PFSK-1 (cell line): ENCODE results near the gene SMOC2.

ENCODE experiments used
- FOXP2 ChIP-seq: optimal IDR thresholded peaks from 2 replicates; pipeline ENCODE3; 2011; ENCODE audit warnings: borderline replicate concordance, control low read depth, inconsistent platforms; ENCODE audit not compliant: insufficient read depth; ENCODE audit errors: extremely low read length, extremely low read depth
- POLR2AphosphoS5 ChIP-seq: IDR thresholded peaks from 2 replicates; pipeline ENCODE4 v1.6.1; 2012; ENCODE audit warnings: low read depth, mild to moderate bottlenecking, control low read depth, low read length, moderate library complexity
- REST ChIP-seq, 2 experiments: IDR thresholded peaks; 2 replicates each; pipeline versions ENCODE4 v1.6.1 to v1.8.0; 2011 to 2012; ENCODE audit warnings: low read depth in 2 of 2, low read length in 2 of 2, control low read depth in 1 of 2, inconsistent platforms in 1 of 2, mild to moderate bottlenecking in 1 of 2, moderate library complexity in 1 of 2; ENCODE audit not compliant: insufficient read depth in 1 of 2
- SIN3A ChIP-seq: IDR thresholded peaks from 2 replicates; pipeline ENCODE4 v1.6.1; 2012; ENCODE audit warnings: mild to moderate bottlenecking, low read length, moderate library complexity, borderline replicate concordance; ENCODE audit not compliant: insufficient read depth
- TAF1 ChIP-seq: IDR thresholded peaks from 2 replicates; pipeline ENCODE4 v1.6.1; 2012; ENCODE audit warnings: low read length, control low read depth, borderline replicate concordance; ENCODE audit not compliant: insufficient read depth

SMOC2 gene

GRCh38 chr6:168493976-168494375 lies 53.0 kb downstream of the SMOC2 start:
- TF ChIP-seq TAF1 (no peak), POLR2AphosphoS5 (no peak), FOXP2 (no peak), REST (IDR thresholded peaks at IDR 0.05; ENCODE audit: insufficient read depth in 1 of 2, low read depth in 2 of 2, low read length in 2 of 2) (no peak), SIN3A (no peak)

GRCh38 chr6:168494726-168495125 lies 53.7 kb downstream of the SMOC2 start:
- TF ChIP-seq FOXP2 (no peak), REST (IDR thresholded peaks at IDR 0.05; ENCODE audit: insufficient read depth in 1 of 2, low read depth in 2 of 2, low read length in 2 of 2) (no peak), TAF1 (no peak), POLR2AphosphoS5 (no peak), SIN3A (no peak)

GRCh38 chr6:168495133-168495532 lies 54.1 kb downstream of the SMOC2 start:
- TF ChIP-seq POLR2AphosphoS5 (no peak), SIN3A (no peak), TAF1 (no peak), REST (IDR thresholded peaks at IDR 0.05; ENCODE audit: insufficient read depth in 1 of 2, low read depth in 2 of 2, low read length in 2 of 2) (no peak), FOXP2 (no peak)

- no peak for TF ChIP-seq SIN3A
- no peak for TF ChIP-seq FOXP2
- TF ChIP-seq REST (IDR thresholded peaks at IDR 0.05; ENCODE audit: insufficient read depth in 1 of 2, low read depth in 2 of 2, low read length in 2 of 2): no peak
These were observed 54.7 kb downstream of the SMOC2 start for GRCh38 chr6:168495636-168496035.
